Stomach smooth muscle (tissue), 2 donors: Measurements from ENCODE around the gene WNT6.

Source experiments
- H3K27ac ChIP-seq: one replicate; pipeline ENCODE4 v1.7.0; 2013; ENCODE audit warnings: mild to moderate bottlenecking, low read length, inconsistent platforms
- H3K27me3 ChIP-seq, 2 donors: one replicate each; pipeline ENCODE4 v1.7.0; 2013; ENCODE audit warnings: low read length in 2 of 2; ENCODE audit not compliant: insufficient read depth in 2 of 2, control insufficient read depth in 1 of 2
- H3K36me3 ChIP-seq, 2 donors: one replicate each; pipeline ENCODE4 v1.7.0; 2013; ENCODE audit warnings: low read length in 2 of 2; ENCODE audit not compliant: control insufficient read depth in 2 of 2, insufficient read depth in 2 of 2
- H3K4me1 ChIP-seq: one replicate; pipeline ENCODE4 v1.7.0; 2013; ENCODE audit warnings: low read length; ENCODE audit not compliant: control insufficient read depth, insufficient read depth
- H3K4me3 ChIP-seq, 2 donors: one replicate each; pipeline ENCODE4 v1.7.0; 2013; ENCODE audit warnings: low read length in 2 of 2
- H3K9ac ChIP-seq, 2 donors: one replicate each; pipeline ENCODE4 v1.7.0; 2013; ENCODE audit warnings: low read length in 2 of 2, mild to moderate bottlenecking in 1 of 2
- H3K9me3 ChIP-seq, 2 donors: one replicate each; pipeline ENCODE4 v1.7.0; 2013; ENCODE audit warnings: low read length in 2 of 2; ENCODE audit not compliant: control insufficient read depth in 2 of 2
- donor health status: healthy.
- donor health status: Pancreatic carcinoma.

Gene WNT6

DNA sequence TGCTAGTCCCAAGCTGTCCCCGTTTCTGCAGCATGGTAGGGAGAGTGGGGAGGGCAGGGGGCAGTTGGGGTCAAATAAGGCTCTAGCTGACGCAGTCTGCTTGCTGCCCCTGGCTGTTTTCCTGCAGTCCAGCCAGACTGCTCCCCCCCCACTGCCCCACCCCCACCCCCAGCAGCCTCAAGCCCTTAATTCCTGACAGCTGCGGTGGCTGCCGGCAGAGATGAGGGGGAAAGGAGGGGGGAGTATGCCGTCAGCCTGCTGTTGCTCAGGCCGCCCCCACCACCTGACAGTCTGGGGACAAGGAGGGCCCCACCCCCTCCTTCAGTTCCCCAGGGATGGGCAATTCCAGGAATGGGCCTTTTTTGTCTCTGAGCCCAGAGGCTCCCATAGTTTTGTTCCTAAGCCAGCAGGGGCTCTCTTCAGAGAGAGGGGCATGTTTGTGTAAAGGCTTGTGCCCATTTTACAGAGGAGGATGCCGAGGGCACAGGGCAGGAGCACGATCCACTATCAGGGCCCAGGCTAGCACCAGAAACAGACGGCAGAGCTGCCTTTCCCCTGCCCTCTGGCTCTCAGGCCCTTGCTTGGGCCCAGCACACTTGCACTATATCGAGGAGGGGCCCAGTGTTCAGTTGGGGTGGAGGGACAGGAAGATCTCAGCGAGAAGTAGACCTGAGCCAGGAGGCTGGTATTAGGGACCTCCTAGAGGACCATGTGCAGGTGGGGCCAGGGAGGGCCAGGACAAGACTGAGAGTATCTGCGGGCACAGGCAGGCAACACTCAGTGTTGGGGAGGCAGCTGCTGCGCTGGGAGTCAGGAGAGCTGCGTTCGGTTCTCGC is 19.5 kb downstream of the WNT6 start:
- H3K27me3 ChIP-seq, result peaks cover 66 to 80% of the 10 kb centered on the region in 2 donors
- no peaks in the 10 kb centered on the region for H3K9me3 ChIP-seq
- no peak overlapping the region for H3K27ac ChIP-seq
- H3K36me3 ChIP-seq, result no peaks in the 10 kb centered on the region
- H3K4me1 ChIP-seq, result peaks cover 20% of the 10 kb centered on the region
- H3K4me3 ChIP-seq, result no peak overlapping the region
- H3K9ac ChIP-seq, result no peak overlapping the region

DNA sequence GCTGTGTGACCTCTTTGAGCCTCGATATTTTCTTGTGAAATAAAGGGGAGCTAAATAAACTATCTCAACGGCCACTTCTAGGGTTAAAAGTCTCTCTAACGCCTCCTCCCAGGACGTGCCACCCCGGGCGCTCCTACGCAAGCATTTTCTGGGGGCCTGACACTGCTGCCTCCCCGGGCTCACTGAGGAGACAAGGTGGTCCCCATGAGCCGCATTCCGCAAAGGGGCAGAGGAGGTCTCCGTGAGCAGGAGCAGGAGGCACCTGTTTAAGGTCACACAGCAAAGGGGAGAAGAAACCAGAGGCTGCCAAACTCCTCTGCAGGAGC is 20.1 kb downstream of the WNT6 start:
- Histone ChIP-seq H3K27me3 (peaks cover 69 to 79% of the 10 kb centered on the region in 2 donors), H3K36me3 (no peaks in the 10 kb centered on the region), H3K4me3 (peak overlapping the region in 1 of 2 donors; percentile 33), H3K9ac (no peak overlapping the region), H3K4me1 (peaks cover 20% of the 10 kb centered on the region), H3K27ac (no peak overlapping the region), H3K9me3 (no peaks in the 10 kb centered on the region)

DNA sequence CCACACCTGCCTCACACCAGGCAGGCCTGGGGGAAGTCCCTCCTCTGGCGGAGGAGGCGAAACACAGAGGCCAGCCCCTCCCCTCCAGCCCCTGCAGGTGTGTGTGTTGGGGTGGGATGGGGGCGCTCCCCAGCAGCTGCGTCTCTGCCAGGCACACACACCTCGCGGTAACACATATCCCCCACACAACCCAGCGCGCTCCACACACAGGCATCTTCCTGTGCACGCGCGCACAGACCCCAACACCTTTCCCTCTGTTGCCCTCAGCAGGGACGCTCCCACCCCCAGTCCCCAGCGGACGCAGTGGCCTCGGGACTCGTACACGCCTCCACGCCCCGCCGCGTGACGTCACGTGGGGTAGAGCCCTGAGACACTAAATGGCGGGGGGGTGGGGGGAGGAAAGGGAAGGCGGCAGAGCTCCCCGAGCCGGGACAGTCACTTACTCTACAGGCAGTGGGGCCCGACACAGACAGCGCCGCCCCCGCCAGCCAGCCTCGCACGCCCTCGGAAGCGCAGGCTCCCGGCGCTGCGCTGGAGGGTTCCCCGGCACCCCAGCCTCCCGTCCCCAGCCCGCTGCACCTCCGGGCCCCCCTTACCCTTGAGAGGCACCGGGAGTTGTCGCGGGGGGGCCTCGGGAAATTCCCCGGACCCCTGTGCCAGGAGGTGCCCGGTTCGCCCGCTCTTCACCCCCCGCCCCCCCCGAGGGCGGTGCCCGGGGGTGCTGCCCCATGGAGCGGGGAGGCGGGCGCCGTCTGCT is 20.7 kb downstream of the WNT6 start, which contains the start of gene WNT10A:
TSS of gene WNT10A (plus strand) at position 751 of the 757 bp plus-strand sequence. CDS start 144 bp downstream, outside the sequence.
- Histone ChIP-seq H3K4me1 (peaks cover 20% of the 10 kb centered on the region), H3K4me3 (peak within 1 kb of the TSS; percentile 33 to 44), H3K36me3 (no peaks in the 10 kb centered on the region), H3K27me3 (peaks cover 69 to 77% of the 10 kb centered on the region in 2 donors), H3K27ac (no peak within 1 kb of the TSS), H3K9ac (no peak within 1 kb of the TSS), H3K9me3 (no peaks in the 10 kb centered on the region)

DNA sequence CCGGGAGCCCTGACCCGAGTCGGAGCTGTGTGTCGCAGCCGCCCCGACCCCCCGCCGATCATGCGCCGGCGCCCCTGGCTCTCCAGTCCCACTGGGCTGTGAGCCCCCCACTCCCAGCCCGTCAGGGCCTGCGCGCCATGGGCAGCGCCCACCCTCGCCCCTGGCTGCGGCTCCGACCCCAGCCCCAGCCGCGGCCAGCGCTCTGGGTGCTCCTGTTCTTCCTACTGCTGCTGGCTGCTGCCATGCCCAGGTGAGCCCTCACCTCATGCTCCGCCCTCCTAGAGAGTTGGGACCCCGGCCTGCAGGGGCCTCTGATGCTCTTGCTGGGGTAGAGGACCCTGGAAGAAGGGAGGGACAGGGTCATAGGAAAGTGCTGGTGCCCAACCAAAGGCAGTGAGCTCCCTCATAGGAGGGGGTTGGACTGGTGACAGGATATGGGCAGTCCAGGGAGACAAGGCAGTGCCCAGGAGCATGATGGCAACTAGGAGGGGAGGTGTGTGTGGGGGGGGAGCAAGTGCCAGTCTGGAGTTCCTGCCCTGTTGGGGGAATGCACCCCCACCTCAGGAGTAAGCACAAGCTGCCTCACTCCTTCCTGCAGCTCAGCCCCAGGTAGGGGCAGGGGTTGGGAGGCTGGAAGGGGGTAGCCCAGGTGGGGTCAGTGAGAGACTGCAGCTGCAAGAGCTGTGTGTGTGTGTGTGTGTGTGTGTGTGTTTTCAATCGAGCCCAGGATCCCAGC is 21.4 kb downstream of the WNT6 start:
- Histone ChIP-seq H3K4me3 (no peak overlapping the region), H3K36me3 (no peaks in the 10 kb centered on the region), H3K27ac (no peak overlapping the region), H3K4me1 (peaks cover 20% of the 10 kb centered on the region), H3K9me3 (no peaks in the 10 kb centered on the region), H3K27me3 (peaks cover 63 to 76% of the 10 kb centered on the region in 2 donors), H3K9ac (no peak overlapping the region)

DNA sequence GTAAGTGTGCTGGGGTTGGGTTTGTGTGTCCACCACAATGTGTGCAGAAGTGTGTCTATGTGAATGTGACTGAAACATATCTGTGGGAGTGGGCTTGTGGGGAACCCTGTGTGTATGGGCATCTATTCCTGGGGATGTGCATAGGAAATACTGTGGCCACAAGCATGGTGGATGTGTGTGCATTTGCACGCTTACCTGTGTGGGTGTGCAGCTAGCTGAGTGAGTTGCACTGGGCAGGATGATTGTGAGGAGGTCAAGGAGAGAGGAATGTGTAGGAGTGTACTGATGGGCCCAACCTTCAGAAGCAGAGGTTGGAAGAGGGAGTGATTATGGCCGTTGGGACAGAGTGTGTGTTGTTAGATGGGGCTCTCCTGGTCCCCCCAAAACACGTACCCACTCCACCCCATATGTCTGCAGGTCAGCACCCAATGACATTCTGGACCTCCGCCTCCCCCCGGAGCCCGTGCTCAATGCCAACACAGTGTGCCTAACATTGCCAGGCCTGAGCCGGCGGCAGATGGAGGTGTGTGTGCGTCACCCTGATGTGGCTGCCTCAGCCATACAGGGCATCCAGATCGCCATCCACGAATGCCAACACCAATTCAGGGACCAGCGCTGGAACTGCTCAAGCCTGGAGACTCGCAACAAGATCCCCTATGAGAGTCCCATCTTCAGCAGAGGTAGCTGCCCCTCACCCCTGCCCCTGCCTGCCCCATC is 22.3 kb downstream of the WNT6 start:
- no peak overlapping the region for H3K9ac ChIP-seq
- H3K4me3 ChIP-seq, result no peak overlapping the region
- no peaks in the 10 kb centered on the region for H3K36me3 ChIP-seq
- peaks cover 20% of the 10 kb centered on the region for H3K4me1 ChIP-seq
- peaks cover 57 to 67% of the 10 kb centered on the region in 2 donors for H3K27me3 ChIP-seq
- no peak overlapping the region for H3K27ac ChIP-seq
- H3K9me3 ChIP-seq, result no peaks in the 10 kb centered on the region

DNA sequence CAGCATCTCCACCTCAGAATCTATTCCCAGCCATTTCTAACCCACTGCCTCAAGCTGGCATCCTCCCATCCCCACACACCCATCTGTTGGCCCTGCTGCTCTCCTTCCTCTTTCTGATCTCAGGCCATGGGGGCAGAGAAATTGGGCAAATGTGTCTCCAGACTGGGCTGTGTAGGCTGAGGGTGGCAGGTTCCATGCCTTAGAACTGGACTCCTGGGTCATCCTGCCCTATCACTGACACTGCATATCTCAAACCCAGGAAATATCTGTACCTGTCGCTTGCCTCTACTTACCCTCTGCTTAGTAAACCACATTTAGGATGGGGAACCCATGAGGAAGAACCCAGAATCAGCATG is 22.8 kb downstream of the WNT6 start:
- Histone ChIP-seq H3K27me3 (peaks cover 52 to 62% of the 10 kb centered on the region in 2 donors), H3K36me3 (no peaks in the 10 kb centered on the region), H3K27ac (no peak overlapping the region), H3K9me3 (no peaks in the 10 kb centered on the region), H3K9ac (no peak overlapping the region), H3K4me1 (peaks cover 20% of the 10 kb centered on the region), H3K4me3 (no peak overlapping the region)

DNA sequence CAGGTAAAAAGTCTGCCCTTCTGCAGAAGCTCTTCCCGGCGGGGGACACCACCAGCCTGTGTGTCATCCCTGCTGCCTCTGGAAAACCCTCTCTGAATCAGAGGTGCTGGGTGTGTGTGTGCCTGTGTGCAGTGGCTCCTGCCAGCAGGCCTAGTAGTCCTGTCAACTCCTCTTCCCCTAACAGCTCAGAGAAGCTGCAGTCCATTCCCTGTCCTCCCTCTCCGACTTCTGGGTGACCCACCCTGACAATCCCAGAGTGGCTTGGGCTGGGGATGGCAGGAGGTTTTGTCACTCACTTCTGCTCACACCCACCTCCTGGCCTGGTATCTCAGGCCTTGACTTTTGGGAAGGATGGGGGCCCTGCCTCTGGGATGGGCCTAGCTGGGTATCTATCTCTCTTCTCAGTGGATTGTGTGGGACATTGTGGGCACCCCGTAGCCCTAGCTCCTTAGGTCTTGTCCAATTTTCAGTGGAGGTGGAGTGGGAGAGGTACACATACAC is 23.3 kb downstream of the WNT6 start:
- peak overlapping the region in 1 of 2 donors; percentile 22 for H3K4me3 ChIP-seq
- peaks cover 49 to 57% of the 10 kb centered on the region in 2 donors for H3K27me3 ChIP-seq
- no peaks in the 10 kb centered on the region for H3K9me3 ChIP-seq
- peaks cover 20% of the 10 kb centered on the region for H3K4me1 ChIP-seq
- no peak overlapping the region for H3K9ac ChIP-seq
- no peak overlapping the region for H3K27ac ChIP-seq
- H3K36me3 ChIP-seq, result no peaks in the 10 kb centered on the region

DNA sequence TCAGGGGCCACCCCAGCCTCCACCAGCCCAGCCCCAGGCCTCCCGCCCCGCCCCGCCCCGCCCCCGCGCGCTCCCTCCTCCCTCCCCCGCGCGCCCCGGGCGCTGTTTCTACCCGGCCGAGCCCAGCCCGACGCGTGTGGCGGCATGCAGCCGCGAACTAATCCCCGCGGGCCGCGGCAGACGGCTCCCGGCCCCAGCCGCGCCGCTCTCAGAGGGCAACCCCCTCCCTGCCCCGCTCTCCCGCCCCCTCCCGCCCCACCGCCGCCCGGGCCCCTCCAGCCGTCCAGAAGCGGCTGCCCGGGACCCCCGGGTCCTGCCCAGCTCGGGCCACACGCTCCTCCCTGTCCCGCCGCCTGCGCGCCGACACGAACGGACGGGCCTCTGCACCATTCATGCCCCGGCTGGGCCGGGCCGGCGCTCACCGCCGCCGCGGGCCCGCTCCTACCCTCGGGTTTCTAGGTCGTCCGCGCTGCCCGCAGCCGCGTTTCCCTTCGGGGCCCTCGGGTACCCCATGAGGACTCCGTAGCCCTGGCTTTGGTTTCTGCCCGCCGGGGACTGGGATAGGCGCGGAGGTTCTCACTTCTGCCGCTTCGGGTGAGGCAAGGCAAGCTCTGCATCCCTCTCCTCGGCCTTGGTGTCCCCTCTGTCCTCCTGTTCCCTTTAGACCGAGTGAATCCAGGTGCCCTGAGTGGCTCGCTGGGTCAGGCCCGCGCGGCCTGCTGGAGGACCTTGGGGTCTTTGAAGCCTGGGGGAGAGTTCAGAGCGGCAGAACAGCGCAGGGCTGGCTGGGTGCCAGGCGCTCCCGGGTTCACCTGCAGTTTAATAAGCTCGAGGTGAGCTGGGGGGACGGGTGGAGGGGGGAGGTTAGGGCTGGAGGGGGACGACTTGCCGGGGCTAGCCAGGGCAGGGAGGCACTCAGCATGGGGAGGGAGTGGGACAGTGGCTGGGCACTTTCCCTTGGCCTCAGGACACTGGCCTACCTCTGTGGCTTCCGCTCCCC is 24.2 kb downstream of the WNT6 start:
- Histone ChIP-seq H3K9ac (no peak overlapping the region), H3K4me1 (peaks cover 20% of the 10 kb centered on the region), H3K9me3 (no peaks in the 10 kb centered on the region), H3K36me3 (no peaks in the 10 kb centered on the region), H3K27ac (no peak overlapping the region), H3K4me3 (peak overlapping the region in 1 of 2 donors; percentile 58), H3K27me3 (peaks cover 41 to 49% of the 10 kb centered on the region in 2 donors)

DNA sequence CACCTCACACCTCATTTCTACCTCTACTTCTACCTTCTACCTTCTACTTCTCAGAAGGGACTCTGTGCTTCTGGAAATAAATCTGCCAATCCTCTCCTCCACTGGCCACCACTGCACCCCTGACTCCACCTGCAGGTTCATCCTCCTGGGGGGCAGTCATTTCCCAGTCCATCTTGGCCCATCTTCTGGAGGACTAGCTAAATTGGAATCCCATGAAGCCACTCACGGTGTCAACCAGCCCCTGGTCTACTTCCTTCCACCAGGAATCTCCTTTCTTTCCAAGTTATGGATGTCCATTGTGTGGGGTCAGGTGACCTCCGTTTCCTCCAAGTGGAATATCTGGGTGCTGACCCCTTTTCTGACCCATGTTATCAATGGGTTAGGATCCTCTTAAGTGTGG is 24.9 kb downstream of the WNT6 start:
- Histone ChIP-seq H3K9me3 (no peaks in the 10 kb centered on the region), H3K4me1 (peaks cover 20% of the 10 kb centered on the region), H3K9ac (no peak overlapping the region), H3K27ac (no peak overlapping the region), H3K27me3 (peaks cover 34 to 42% of the 10 kb centered on the region in 2 donors), H3K36me3 (no peaks in the 10 kb centered on the region), H3K4me3 (no peak overlapping the region)
